Hepatocyte (in vitro differentiated cells): ENCODE results near the gene HSP90AA1. TPM values are rescaled to one million over a fixed set of nuclear protein-coding genes. Genes with fewer than 3 reads are reported as not detected.

Source experiments
- DNase-seq: peaks from one replicate; pipeline ENCODE4 v3.0.0-alpha.2; 2016; ENCODE audit warnings: low spot score
- H2AFZ ChIP-seq: fragments of 200-600 bp; sonication (generic); 2 replicates; pipeline ENCODE4 v1.6.0; 2016; ENCODE audit warnings: antibody characterized with exemption, mild to moderate bottlenecking
- H3K27ac ChIP-seq: fragments of 200-600 bp; sonication (generic); 2 replicates; pipeline ENCODE4 v1.5.1; 2016; ENCODE audit warnings: mild to moderate bottlenecking
- H3K27me3 ChIP-seq: fragments of 200-600 bp; sonication (generic); 2 replicates; pipeline ENCODE4 v1.6.1; 2016
- H3K36me3 ChIP-seq: fragments of 200-600 bp; sonication (generic); replicated peaks from 2 replicates; pipeline ENCODE4 v1.5.1; 2016; ENCODE audit warnings: low read depth; ENCODE audit not compliant: insufficient read depth
- H3K4me1 ChIP-seq: fragments of 200-600 bp; sonication (generic); 2 replicates; pipeline ENCODE4 v1.5.1; 2016; ENCODE audit warnings: mild to moderate bottlenecking, moderate library complexity; ENCODE audit not compliant: insufficient read depth
- H3K4me2 ChIP-seq: fragments of 200-600 bp; sonication (generic); 2 replicates; pipeline ENCODE4 v1.6.0; 2016
- H3K4me3 ChIP-seq: fragments of 200-600 bp; sonication (generic); 2 replicates; pipeline ENCODE4 v1.5.1; 2016; ENCODE audit warnings: mild to moderate bottlenecking
- H3K79me2 ChIP-seq: fragments of 200-600 bp; sonication (generic); 2 replicates; pipeline ENCODE4 v1.6.0; 2017; ENCODE audit warnings: mild to moderate bottlenecking
- H3K9me2 ChIP-seq: fragments of 200-600 bp; sonication (generic); replicated peaks from 2 replicates; pipeline ENCODE4 v1.6.0; 2017; ENCODE audit warnings: mild to moderate bottlenecking; ENCODE audit not compliant: insufficient read depth
- H3K9me3 ChIP-seq: fragments of 200-600 bp; sonication (generic); 2 replicates; pipeline ENCODE4 v1.5.1; 2016; ENCODE audit warnings: low read depth, mild to moderate bottlenecking
- H4K20me1 ChIP-seq: fragments of 200-600 bp; sonication (generic); 2 replicates; pipeline ENCODE4 v1.6.0; 2016; ENCODE audit warnings: mild to moderate bottlenecking; ENCODE audit not compliant: insufficient read depth, poor library complexity, severe bottlenecking
- EZH2 ChIP-seq: fragments of 200-600 bp; sonication (generic); IDR thresholded peaks from 2 replicates; pipeline ENCODE4 v1.6.1; 2016; ENCODE audit warnings: antibody characterized with exemption, mild to moderate bottlenecking, borderline replicate concordance
- EZH2phosphoT487 ChIP-seq: fragments of 200-600 bp; sonication (generic); IDR thresholded peaks from one replicate; pipeline ENCODE4 v1.6.1; 2018; ENCODE audit warnings: antibody characterized with exemption, mild to moderate bottlenecking, low read depth, moderate library complexity; ENCODE audit not compliant: unreplicated experiment, severe bottlenecking
- WGBS: methylation state at CpG from one replicate; pipeline ENCODE4 v1.1.6; 2016; ENCODE audit warnings: low lambda C conversion rate; ENCODE audit errors: missing lambda C conversion rate; 5-methylcytosine and 5-hydroxymethylcytosine counted together
- polyA plus RNA-seq: library from polyadenylated mRNA; unstranded; fragments of >200 nt; fragmentation: Nextera tagmentation; extraction: Ambion mirVana; gene quantifications from 2 replicates; pipeline ENCODE4 v1.2.1, GENCODE V29; 2016
- total RNA-seq: library from RNA; depleted of rRNA; stranded (reverse); fragments of >200 nt; gene quantifications from 2 replicates; pipeline ENCODE4 v1.2.3, GENCODE V29; 2014
- TF ChIP-seq, protein P1 (sequence below): fragments of 200-600 bp; sonication (generic); IDR thresholded peaks from 2 replicates; pipeline ENCODE4 v1.5.1; 2016; ENCODE audit warnings: antibody characterized with exemption, mild to moderate bottlenecking; ENCODE audit not compliant: poor library complexity

HSP90AA1 gene
- total and polyA plus RNA-seq, 2 experiments from 2014 or later, result 503 to 589 TPM

GRCh38 chr14:102103062-102103695 is 16.3 kb upstream of the HSP90AA1 start:
- Histone ChIP-seq H3K9me2 (no peaks in the 10 kb centered on the region), H3K9me3 (no peaks in the 10 kb centered on the region), H3K79me2 (no peaks in the 10 kb centered on the region), H3K4me3 (no peak overlapping the region), H3K4me2 (no peak overlapping the region), H3K27me3 (no peaks in the 10 kb centered on the region), H3K27ac (no peak overlapping the region), H3K36me3 (no peaks in the 10 kb centered on the region), H2AFZ (no peak overlapping the region), H4K20me1 (no peaks in the 10 kb centered on the region), H3K4me1 (no peaks in the 10 kb centered on the region)
- TF ChIP-seq, protein P1, sequence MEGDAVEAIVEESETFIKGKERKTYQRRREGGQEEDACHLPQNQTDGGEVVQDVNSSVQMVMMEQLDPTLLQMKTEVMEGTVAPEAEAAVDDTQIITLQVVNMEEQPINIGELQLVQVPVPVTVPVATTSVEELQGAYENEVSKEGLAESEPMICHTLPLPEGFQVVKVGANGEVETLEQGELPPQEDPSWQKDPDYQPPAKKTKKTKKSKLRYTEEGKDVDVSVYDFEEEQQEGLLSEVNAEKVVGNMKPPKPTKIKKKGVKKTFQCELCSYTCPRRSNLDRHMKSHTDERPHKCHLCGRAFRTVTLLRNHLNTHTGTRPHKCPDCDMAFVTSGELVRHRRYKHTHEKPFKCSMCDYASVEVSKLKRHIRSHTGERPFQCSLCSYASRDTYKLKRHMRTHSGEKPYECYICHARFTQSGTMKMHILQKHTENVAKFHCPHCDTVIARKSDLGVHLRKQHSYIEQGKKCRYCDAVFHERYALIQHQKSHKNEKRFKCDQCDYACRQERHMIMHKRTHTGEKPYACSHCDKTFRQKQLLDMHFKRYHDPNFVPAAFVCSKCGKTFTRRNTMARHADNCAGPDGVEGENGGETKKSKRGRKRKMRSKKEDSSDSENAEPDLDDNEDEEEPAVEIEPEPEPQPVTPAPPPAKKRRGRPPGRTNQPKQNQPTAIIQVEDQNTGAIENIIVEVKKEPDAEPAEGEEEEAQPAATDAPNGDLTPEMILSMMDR, result no peak
- TF ChIP-seq EZH2phosphoT487 (no peak), EZH2 (no peak)
- no peak for DNase-seq
- 94% methylated on average over 9 of the region's 10 CpGs for WGBS

DNA sequence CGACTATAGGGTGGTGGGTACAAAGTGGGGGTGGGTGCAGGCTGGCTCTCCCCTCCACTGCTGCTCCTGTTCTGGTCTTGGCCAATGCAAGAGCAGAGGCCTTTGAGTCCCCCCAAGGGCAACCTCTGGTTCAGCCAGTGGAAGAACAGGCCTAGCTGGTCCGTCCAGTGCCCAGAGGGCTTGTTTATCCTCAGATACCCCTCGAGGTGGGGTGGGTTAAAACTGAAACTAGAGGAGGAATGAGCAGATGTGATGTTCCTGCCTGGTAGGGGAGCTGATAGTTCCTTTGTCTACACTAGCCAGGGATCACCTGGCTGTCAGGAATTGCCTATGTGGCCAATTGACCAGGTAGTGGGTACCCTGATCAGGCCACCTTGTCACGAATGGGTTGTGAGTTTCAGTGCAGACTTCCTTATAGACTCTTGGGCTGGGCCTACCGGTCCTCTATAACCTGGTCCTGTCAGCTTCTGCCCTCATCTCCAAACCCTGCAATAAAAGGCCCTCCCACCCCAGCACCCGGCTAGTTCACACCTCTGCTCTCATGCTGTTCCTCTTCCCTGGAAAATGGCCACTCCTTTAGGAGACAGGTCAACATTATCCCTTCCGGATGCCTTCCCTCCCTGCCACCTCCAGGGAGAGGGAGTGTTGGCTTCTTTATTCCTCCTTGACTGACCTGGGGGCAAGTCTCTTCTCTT is 10.7 kb upstream of the HSP90AA1 start:
- Histone ChIP-seq H3K4me2 (peak overlapping the region; percentile 15), H3K9me2 (no peaks in the 10 kb centered on the region), H2AFZ (no peak overlapping the region), H3K9me3 (no peaks in the 10 kb centered on the region), H3K27me3 (no peaks in the 10 kb centered on the region), H3K79me2 (no peaks in the 10 kb centered on the region), H3K4me3 (no peak overlapping the region), H4K20me1 (no peaks in the 10 kb centered on the region), H3K4me1 (peaks cover 11% of the 10 kb centered on the region), H3K36me3 (no peaks in the 10 kb centered on the region), H3K27ac (peak overlapping the region; percentile 21)
- no peak for TF ChIP-seq EZH2
- TF ChIP-seq EZH2phosphoT487, result no peak
- TF ChIP-seq, protein P1, result no peak
- peak; percentile 41 for DNase-seq
- WGBS, result 52% methylated on average over 7 of the region's 7 CpGs

DNA sequence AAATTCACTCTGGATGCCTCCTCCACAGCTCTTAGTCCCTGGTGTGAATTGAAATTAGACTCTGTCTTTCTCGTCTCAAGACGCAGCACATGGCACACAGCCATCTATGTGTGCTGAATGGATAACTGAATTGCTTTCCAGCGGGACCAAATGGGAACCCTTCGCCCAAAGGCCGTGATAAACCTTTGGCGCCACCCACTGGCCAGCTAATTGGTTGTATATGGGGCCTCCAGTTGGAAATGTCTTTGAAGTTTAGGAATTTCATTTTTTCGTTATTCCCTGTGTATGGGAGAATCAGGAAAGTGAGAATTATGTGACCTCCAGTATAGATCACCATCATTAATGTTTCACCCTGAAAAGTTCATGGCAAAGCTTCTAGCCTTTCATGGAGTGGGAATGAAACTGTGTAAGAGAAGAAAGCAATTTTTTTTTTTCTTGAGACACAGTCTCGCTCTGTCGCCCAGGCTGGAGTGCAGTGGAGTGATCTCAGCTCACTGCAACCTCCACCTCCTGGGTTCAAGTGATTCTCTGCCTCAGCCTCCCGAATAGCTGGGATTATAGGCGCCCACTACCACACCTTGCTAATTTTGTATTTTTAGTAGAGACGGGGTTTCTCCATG is 9.8 kb upstream of the HSP90AA1 start:
- peak overlapping the region; percentile 21 for H3K27ac ChIP-seq
- H4K20me1 ChIP-seq, result no peaks in the 10 kb centered on the region
- TF ChIP-seq, protein P1, result peak; percentile 85
- TF ChIP-seq EZH2, result no peak
- no peaks in the 10 kb centered on the region for H3K9me2 ChIP-seq
- no peaks in the 10 kb centered on the region for H3K36me3 ChIP-seq
- no peaks in the 10 kb centered on the region for H3K9me3 ChIP-seq
- no peak overlapping the region for H3K4me3 ChIP-seq
- DNase-seq, result peak; percentile 90
- peak overlapping the region; percentile 54 for H3K4me2 ChIP-seq
- H3K27me3 ChIP-seq, result no peaks in the 10 kb centered on the region
- peaks cover 11% of the 10 kb centered on the region for H3K4me1 ChIP-seq
- 41% methylated on average over 12 of the region's 12 CpGs for WGBS
- H3K79me2 ChIP-seq, result no peaks in the 10 kb centered on the region
- H2AFZ ChIP-seq, result no peak overlapping the region
